Measurements from ENCODE around the gene KCNQ1OT1. TPM values are rescaled to one million over a fixed set of nuclear protein-coding genes. Genes with fewer than 3 reads are reported as not detected.

The KCNQ1OT1 gene
- total and polyA plus RNA-seq, 9 of the 15 experiments (the other 6 are each of a cell fraction or from before 2014, with no cell fraction given): 0.04 to 2.3 (median 0.74) TPM

DNA sequence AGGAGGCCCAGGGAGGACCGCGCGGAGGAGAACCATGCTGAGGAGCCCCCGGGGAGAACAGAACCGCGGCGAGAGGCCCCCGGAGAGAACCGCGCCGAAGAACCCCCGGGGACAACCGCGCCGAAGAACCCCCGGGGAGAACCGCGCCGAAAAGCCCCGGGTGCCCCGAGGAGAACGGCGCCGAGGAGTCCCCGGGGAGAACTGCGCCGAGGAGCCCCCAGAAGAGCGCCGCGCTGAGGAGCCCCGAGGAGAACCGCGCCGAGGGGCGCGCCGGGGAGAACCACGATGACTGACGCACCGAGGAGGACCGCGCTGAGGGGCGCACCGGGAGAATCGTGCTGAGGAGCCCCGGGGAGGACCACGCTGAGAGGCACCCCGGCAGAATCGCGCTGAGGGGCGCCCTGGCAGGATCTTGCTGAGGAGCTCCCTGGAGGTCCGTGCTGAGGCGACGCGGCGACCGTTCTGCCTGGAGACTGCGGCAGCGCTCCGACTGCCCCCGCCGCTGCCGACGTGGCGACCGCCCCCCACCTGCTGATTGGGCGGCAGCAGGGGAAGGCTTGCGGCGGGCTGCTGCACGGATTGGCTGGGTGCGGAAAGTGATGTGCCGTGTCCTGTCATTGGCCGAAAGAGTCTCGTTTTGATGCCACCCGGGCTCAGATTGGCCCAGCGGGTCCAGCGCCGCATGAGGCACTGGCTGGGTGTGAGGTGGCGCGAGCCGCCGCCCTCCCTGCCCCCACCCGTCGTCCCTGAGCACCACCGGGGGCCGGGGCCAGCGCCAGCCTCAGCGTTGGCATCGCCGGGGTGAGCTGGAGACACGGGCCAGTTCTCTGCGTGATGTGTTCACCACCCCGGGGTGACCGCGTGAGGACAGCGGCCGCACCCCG, at the start of gene KCNQ1OT1 (continued):
- TF ChIP-seq, protein P1, sequence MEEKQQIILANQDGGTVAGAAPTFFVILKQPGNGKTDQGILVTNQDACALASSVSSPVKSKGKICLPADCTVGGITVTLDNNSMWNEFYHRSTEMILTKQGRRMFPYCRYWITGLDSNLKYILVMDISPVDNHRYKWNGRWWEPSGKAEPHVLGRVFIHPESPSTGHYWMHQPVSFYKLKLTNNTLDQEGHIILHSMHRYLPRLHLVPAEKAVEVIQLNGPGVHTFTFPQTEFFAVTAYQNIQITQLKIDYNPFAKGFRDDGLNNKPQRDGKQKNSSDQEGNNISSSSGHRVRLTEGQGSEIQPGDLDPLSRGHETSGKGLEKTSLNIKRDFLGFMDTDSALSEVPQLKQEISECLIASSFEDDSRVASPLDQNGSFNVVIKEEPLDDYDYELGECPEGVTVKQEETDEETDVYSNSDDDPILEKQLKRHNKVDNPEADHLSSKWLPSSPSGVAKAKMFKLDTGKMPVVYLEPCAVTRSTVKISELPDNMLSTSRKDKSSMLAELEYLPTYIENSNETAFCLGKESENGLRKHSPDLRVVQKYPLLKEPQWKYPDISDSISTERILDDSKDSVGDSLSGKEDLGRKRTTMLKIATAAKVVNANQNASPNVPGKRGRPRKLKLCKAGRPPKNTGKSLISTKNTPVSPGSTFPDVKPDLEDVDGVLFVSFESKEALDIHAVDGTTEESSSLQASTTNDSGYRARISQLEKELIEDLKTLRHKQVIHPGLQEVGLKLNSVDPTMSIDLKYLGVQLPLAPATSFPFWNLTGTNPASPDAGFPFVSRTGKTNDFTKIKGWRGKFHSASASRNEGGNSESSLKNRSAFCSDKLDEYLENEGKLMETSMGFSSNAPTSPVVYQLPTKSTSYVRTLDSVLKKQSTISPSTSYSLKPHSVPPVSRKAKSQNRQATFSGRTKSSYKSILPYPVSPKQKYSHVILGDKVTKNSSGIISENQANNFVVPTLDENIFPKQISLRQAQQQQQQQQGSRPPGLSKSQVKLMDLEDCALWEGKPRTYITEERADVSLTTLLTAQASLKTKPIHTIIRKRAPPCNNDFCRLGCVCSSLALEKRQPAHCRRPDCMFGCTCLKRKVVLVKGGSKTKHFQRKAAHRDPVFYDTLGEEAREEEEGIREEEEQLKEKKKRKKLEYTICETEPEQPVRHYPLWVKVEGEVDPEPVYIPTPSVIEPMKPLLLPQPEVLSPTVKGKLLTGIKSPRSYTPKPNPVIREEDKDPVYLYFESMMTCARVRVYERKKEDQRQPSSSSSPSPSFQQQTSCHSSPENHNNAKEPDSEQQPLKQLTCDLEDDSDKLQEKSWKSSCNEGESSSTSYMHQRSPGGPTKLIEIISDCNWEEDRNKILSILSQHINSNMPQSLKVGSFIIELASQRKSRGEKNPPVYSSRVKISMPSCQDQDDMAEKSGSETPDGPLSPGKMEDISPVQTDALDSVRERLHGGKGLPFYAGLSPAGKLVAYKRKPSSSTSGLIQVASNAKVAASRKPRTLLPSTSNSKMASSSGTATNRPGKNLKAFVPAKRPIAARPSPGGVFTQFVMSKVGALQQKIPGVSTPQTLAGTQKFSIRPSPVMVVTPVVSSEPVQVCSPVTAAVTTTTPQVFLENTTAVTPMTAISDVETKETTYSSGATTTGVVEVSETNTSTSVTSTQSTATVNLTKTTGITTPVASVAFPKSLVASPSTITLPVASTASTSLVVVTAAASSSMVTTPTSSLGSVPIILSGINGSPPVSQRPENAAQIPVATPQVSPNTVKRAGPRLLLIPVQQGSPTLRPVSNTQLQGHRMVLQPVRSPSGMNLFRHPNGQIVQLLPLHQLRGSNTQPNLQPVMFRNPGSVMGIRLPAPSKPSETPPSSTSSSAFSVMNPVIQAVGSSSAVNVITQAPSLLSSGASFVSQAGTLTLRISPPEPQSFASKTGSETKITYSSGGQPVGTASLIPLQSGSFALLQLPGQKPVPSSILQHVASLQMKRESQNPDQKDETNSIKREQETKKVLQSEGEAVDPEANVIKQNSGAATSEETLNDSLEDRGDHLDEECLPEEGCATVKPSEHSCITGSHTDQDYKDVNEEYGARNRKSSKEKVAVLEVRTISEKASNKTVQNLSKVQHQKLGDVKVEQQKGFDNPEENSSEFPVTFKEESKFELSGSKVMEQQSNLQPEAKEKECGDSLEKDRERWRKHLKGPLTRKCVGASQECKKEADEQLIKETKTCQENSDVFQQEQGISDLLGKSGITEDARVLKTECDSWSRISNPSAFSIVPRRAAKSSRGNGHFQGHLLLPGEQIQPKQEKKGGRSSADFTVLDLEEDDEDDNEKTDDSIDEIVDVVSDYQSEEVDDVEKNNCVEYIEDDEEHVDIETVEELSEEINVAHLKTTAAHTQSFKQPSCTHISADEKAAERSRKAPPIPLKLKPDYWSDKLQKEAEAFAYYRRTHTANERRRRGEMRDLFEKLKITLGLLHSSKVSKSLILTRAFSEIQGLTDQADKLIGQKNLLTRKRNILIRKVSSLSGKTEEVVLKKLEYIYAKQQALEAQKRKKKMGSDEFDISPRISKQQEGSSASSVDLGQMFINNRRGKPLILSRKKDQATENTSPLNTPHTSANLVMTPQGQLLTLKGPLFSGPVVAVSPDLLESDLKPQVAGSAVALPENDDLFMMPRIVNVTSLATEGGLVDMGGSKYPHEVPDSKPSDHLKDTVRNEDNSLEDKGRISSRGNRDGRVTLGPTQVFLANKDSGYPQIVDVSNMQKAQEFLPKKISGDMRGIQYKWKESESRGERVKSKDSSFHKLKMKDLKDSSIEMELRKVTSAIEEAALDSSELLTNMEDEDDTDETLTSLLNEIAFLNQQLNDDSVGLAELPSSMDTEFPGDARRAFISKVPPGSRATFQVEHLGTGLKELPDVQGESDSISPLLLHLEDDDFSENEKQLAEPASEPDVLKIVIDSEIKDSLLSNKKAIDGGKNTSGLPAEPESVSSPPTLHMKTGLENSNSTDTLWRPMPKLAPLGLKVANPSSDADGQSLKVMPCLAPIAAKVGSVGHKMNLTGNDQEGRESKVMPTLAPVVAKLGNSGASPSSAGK (IDR thresholded peaks at IDR 0.05): peak; percentile 58
- no peak for TF ChIP-seq PPARD (CRISPR knock-in tag; IDR thresholded peaks at IDR 0.05)
- TF ChIP-seq, protein P2, sequence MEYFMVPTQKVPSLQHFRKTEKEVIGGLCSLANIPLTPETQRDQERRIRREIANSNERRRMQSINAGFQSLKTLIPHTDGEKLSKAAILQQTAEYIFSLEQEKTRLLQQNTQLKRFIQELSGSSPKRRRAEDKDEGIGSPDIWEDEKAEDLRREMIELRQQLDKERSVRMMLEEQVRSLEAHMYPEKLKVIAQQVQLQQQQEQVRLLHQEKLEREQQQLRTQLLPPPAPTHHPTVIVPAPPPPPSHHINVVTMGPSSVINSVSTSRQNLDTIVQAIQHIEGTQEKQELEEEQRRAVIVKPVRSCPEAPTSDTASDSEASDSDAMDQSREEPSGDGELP (CRISPR knock-in tag; IDR thresholded peaks at IDR 0.05; ENCODE audit: borderline replicate concordance): peak; percentile 72
- TF ChIP-seq, protein P3, sequence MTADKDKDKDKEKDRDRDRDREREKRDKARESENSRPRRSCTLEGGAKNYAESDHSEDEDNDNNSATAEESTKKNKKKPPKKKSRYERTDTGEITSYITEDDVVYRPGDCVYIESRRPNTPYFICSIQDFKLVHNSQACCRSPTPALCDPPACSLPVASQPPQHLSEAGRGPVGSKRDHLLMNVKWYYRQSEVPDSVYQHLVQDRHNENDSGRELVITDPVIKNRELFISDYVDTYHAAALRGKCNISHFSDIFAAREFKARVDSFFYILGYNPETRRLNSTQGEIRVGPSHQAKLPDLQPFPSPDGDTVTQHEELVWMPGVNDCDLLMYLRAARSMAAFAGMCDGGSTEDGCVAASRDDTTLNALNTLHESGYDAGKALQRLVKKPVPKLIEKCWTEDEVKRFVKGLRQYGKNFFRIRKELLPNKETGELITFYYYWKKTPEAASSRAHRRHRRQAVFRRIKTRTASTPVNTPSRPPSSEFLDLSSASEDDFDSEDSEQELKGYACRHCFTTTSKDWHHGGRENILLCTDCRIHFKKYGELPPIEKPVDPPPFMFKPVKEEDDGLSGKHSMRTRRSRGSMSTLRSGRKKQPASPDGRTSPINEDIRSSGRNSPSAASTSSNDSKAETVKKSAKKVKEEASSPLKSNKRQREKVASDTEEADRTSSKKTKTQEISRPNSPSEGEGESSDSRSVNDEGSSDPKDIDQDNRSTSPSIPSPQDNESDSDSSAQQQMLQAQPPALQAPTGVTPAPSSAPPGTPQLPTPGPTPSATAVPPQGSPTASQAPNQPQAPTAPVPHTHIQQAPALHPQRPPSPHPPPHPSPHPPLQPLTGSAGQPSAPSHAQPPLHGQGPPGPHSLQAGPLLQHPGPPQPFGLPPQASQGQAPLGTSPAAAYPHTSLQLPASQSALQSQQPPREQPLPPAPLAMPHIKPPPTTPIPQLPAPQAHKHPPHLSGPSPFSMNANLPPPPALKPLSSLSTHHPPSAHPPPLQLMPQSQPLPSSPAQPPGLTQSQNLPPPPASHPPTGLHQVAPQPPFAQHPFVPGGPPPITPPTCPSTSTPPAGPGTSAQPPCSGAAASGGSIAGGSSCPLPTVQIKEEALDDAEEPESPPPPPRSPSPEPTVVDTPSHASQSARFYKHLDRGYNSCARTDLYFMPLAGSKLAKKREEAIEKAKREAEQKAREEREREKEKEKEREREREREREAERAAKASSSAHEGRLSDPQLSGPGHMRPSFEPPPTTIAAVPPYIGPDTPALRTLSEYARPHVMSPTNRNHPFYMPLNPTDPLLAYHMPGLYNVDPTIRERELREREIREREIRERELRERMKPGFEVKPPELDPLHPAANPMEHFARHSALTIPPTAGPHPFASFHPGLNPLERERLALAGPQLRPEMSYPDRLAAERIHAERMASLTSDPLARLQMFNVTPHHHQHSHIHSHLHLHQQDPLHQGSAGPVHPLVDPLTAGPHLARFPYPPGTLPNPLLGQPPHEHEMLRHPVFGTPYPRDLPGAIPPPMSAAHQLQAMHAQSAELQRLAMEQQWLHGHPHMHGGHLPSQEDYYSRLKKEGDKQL (CRISPR knock-in tag; IDR thresholded peaks at IDR 0.05; ENCODE audit: borderline replicate concordance): 0 out of 2 replicates have a peak, but pooled peaks have one; percentile 23
